Measurements from ENCODE around the gene HEG1. TPM values are rescaled to one million over a fixed set of nuclear protein-coding genes. Genes with fewer than 3 reads are reported as not detected.

The HEG1 gene
- total RNA-seq, 2 experiments from 2014 or later = 20.7 to 21.4 TPM

GRCh38 chr3:125059488-125060245 lies 3.9 kb upstream of the HEG1 start:
- H3K27ac Mint-ChIP-seq = no peak overlapping the region
- peaks cover 12% of the 10 kb centered on the region for H3K4me1 Mint-ChIP-seq
- peaks cover 21% of the 10 kb centered on the region for H3K27me3 Mint-ChIP-seq
- DNase-seq = no peak
- no peaks in the 10 kb centered on the region for H3K36me3 Mint-ChIP-seq
- no peak overlapping the region for H3K4me3 Mint-ChIP-seq
- H3K9me3 Mint-ChIP-seq = no peaks in the 10 kb centered on the region

GRCh38 chr3:125058959-125059358 lies 3.2 kb upstream of the HEG1 start:
- Mint-ChIP-seq H3K36me3 (peaks cover 4% of the 10 kb centered on the region), H3K4me1 (peaks cover 19% of the 10 kb centered on the region), H3K9me3 (no peaks in the 10 kb centered on the region), H3K27ac (no peak overlapping the region), H3K27me3 (peaks cover 21% of the 10 kb centered on the region), H3K4me3 (no peak overlapping the region)
- no peak for DNase-seq

GRCh38 chr3:125058529-125058928 lies 2.7 kb upstream of the HEG1 start:
- peaks cover 8% of the 10 kb centered on the region for H3K36me3 Mint-ChIP-seq
- H3K4me1 Mint-ChIP-seq = peaks cover 23% of the 10 kb centered on the region
- H3K4me3 Mint-ChIP-seq = no peak overlapping the region
- no peak for DNase-seq
- H3K9me3 Mint-ChIP-seq = no peaks in the 10 kb centered on the region
- H3K27me3 Mint-ChIP-seq = peaks cover 18% of the 10 kb centered on the region
- H3K27ac Mint-ChIP-seq = no peak overlapping the region

GRCh38 chr3:125057186-125057850 lies 1.5 kb upstream of the HEG1 start:
- H3K27ac Mint-ChIP-seq = no peak overlapping the region
- DNase-seq = no peak
- peaks cover 35% of the 10 kb centered on the region for H3K4me1 Mint-ChIP-seq
- H3K27me3 Mint-ChIP-seq = peaks cover 15% of the 10 kb centered on the region
- no peak overlapping the region for H3K4me3 Mint-ChIP-seq
- peaks cover 13% of the 10 kb centered on the region for H3K36me3 Mint-ChIP-seq
- H3K9me3 Mint-ChIP-seq = no peaks in the 10 kb centered on the region

DNA sequence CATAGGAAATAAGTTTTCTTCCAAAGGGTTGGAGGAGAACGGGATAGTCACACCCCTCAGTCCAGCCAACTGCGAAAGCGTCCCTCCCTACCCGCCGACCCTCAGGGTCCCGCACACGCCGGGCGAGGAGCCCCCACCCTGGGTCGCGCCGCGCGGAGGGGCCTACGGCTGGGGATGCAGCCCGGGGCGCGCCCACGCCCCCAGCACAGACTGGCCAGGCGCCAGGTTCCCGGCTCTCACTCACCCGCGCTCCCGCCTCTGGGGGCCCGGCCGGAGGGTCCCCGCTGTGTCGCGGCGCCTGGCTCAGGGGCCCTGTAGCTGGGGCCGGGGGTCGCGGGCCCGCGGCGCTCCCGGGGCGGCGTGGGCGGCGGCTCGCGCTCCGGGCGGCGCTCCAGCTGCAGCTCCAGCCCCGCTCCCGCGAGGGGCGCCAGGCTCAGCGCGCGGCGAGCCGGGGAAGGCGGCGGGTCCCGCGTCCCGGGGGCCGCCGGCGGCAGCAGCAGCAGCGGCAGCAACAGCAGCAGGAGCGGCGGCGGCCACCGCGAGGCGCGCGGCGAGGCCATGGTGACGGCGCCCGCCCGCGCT lies 375 bp downstream of the HEG1 start:
- Mint-ChIP-seq H3K4me3 (peak overlapping the region; percentile 93), H3K9me3 (no peaks in the 10 kb centered on the region), H3K27ac (peak overlapping the region; percentile 91), H3K4me1 (peaks cover 53% of the 10 kb centered on the region), H3K36me3 (peaks cover 25% of the 10 kb centered on the region), H3K27me3 (peaks cover 5% of the 10 kb centered on the region)
- DNase-seq = peak; percentile 57

GRCh38 chr3:125054449-125055329 lies 1.1 kb downstream of the HEG1 start:
- Mint-ChIP-seq H3K4me1 (peaks cover 54% of the 10 kb centered on the region), H3K9me3 (no peaks in the 10 kb centered on the region)

DNA sequence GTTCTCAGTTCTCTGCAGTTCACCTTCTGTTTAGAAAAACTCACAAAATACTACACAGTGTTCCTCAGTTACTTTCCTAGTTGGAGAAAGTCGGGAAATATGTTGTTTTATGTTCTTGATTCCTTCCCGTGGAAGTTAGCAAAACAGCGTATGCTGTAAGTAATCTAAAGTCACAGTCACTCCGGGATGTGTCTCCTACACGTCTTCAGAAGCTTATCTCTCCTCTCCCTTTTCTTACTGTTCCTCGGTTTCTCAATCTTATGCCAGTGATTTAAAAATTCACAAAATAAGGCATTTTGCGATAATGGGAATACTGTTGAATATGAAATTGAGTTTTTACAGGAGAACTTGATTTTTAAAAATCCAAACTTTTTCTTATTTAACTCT lies 1.7 kb downstream of the HEG1 start:
- H3K27me3 Mint-ChIP-seq = no peaks in the 10 kb centered on the region
- H3K36me3 Mint-ChIP-seq = peaks cover 33% of the 10 kb centered on the region
- H3K9me3 Mint-ChIP-seq = no peaks in the 10 kb centered on the region
- DNase-seq = no peak
- peak overlapping the region; percentile 91 for H3K27ac Mint-ChIP-seq
- H3K4me3 Mint-ChIP-seq = peak overlapping the region; percentile 93
- peaks cover 58% of the 10 kb centered on the region for H3K4me1 Mint-ChIP-seq

More at GRCh38 chr3:125054449-125055329, 1.1 kb downstream of the HEG1 start:
- H3K36me3 Mint-ChIP-seq = peaks cover 27% of the 10 kb centered on the region
- peak overlapping the region; percentile 93 for H3K4me3 Mint-ChIP-seq
- H3K27ac Mint-ChIP-seq = peak overlapping the region; percentile 91
- DNase-seq = no peak
- H3K27me3 Mint-ChIP-seq = no peaks in the 10 kb centered on the region

GRCh38 chr3:125053304-125053699 lies 2.5 kb downstream of the HEG1 start:
- Mint-ChIP-seq H3K9me3 (no peaks in the 10 kb centered on the region), H3K36me3 (peaks cover 37% of the 10 kb centered on the region), H3K27me3 (no peaks in the 10 kb centered on the region), H3K4me1 (peaks cover 61% of the 10 kb centered on the region), H3K27ac (peak overlapping the region; percentile 93), H3K4me3 (peak overlapping the region; percentile 93)
- DNase-seq = no peak

DNA sequence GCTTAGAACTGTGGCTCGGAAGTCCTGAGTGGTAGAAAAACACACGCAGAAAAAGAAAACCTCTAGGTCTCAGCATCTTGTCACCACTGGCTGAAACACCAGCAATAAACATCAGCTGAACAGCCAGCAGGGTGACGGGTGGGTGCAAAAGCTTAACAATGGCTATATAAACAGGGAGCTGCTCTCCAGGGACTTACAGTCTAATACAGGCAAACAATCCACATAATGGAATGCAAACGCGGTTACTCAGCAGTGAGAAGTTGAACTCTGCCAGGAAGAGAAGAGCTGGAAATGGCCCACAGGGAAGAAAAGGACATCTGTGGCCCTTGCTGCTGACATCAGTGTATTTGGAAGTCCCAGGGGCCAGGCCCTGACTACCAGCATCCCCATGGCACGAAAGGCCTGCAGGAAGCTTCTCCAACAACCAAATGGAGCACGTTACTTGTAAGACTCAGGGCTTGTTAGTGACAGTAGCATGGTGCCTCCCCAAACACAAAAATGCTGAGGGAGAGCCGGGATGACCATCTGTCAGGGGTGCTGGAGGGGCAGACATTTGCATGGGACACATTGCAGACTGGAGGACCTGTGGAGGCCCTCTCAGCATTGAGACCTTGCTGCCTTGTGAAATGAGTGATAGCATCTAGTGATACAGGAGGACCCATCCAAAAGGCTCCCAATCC lies 3.0 kb downstream of the HEG1 start:
- peak overlapping the region; percentile 93 for H3K27ac Mint-ChIP-seq
- H3K4me1 Mint-ChIP-seq = peaks cover 62% of the 10 kb centered on the region
- no peak for DNase-seq
- H3K9me3 Mint-ChIP-seq = no peaks in the 10 kb centered on the region
- peaks cover 37% of the 10 kb centered on the region for H3K36me3 Mint-ChIP-seq
- H3K4me3 Mint-ChIP-seq = peak overlapping the region; percentile 93
- no peaks in the 10 kb centered on the region for H3K27me3 Mint-ChIP-seq

GRCh38 chr3:125051715-125052581 lies 3.8 kb downstream of the HEG1 start:
- Mint-ChIP-seq H3K4me1 (peaks cover 59% of the 10 kb centered on the region), H3K27ac (peak overlapping the region; percentile 93), H3K36me3 (peaks cover 37% of the 10 kb centered on the region), H3K9me3 (no peaks in the 10 kb centered on the region), H3K27me3 (no peaks in the 10 kb centered on the region), H3K4me3 (peak overlapping the region; percentile 93)
- peak; percentile 73 for DNase-seq

DNA sequence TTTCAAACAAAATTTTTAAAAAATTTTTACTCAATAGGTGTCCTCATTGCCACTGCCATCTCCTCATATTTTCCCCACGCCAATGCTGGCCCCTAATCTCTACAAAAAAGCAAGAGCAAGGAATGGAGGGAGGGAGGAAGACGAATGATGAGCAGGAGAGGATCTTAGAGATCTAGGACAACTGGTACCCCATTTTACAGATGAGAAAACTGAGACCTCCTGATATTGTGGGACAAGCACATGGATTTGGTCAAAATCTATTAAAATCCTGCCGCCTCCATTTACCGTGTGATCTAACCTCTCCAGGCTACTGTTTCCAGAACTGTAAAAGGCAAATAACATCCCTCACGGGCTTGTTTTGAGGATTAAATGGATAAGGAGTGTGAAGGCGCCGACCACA lies 4.6 kb downstream of the HEG1 start:
- peaks cover 37% of the 10 kb centered on the region for H3K36me3 Mint-ChIP-seq
- H3K9me3 Mint-ChIP-seq = no peaks in the 10 kb centered on the region
- H3K4me3 Mint-ChIP-seq = peak overlapping the region; percentile 93
- no peak for DNase-seq
- no peaks in the 10 kb centered on the region for H3K27me3 Mint-ChIP-seq
- H3K4me1 Mint-ChIP-seq = peaks cover 57% of the 10 kb centered on the region
- H3K27ac Mint-ChIP-seq = peak overlapping the region; percentile 93

DNA sequence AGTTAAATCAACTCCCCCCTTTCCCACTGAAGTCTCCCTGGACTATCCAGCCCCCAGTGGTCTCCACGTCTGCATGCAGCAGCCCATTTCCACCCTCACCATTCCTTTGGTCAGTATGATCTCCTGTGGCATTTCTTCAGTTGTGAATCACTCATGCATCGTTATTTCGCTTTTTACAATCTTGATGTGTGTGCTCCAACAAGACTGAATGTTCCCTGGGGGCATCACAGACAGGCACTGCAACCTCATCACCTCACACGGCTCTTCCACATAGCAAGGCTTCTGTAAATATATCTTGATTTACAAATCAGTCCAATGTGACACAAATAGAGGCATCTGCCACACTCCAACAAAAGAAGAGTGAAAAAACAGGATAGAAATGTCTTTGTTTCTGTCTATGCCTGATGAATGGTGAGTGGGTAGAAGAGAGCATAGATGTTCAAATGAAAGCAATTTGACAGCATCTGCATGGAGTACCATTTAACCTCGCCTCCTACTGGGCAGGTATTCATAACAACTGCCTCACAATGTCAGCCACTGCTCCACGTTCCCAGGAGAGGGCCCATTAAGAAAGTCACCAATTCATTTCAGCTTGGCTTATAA lies 5.2 kb downstream of the HEG1 start:
- no peak overlapping the region for H3K27ac Mint-ChIP-seq

DNA sequence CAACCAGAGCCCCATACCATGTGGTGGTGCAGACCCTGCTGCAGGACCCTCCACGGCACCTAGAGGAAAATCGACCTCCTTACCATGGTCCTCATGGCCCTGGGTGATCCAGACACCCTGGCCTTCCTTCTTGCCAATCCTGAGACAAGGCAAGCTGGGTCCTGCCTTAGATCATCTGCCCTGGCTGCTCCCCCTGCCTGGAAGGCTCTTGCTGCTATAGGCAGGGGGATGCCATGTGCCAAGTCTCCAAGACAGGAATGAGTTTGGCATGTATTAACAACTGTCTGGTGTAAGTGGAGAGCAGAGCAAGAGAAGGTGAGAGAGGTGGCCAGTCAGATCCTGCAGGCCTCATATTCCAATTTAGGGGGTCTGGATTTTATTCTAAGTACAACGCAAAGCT lies 7.5 kb downstream of the HEG1 start:
- H3K27me3 Mint-ChIP-seq = no peaks in the 10 kb centered on the region
- DNase-seq = no peak
- H3K27ac Mint-ChIP-seq = no peak overlapping the region
- no peak overlapping the region for H3K4me3 Mint-ChIP-seq
- peaks cover 26% of the 10 kb centered on the region for H3K36me3 Mint-ChIP-seq
- H3K9me3 Mint-ChIP-seq = no peaks in the 10 kb centered on the region
- peaks cover 40% of the 10 kb centered on the region for H3K4me1 Mint-ChIP-seq

More for the DNA sequence above, 5.2 kb downstream of the HEG1 start:
- Mint-ChIP-seq H3K4me1 (peaks cover 57% of the 10 kb centered on the region), H3K4me3 (no peak overlapping the region), H3K9me3 (no peaks in the 10 kb centered on the region), H3K36me3 (peaks cover 37% of the 10 kb centered on the region), H3K27me3 (no peaks in the 10 kb centered on the region)
- DNase-seq = no peak
